Measurements from ENCODE around the gene SCAF11.
"Not testable (repeated sequence)": the region's sequence is repeated elsewhere in the genome, so short reads cannot be mapped to it uniquely, and the experiment has no call there.

Gene SCAF11

GRCh38 chr12:45990468-45991283, at the start of gene SCAF11:
TSS of gene SCAF11 (minus strand) at chr12:45990574. CDS start at chr12:45964167, 26,407 bp downstream.
- peak; percentile 100 for DNase-seq

- not testable (repeated sequence) for DNase-seq
These were observed 46.7 kb upstream of the SCAF11 start for GRCh38 chr12:46037066-46037465.

- no peak for DNase-seq
These were observed 36.8 kb upstream of the SCAF11 start for GRCh38 chr12:46027172-46027571.

GRCh38 chr12:46024099-46024498, 33.7 kb upstream of the SCAF11 start:
- DNase-seq: no peak

- no peak for DNase-seq
These were observed 30.4 kb upstream of the SCAF11 start for GRCh38 chr12:46020768-46021167.

GRCh38 chr12:46018712-46019111, 28.3 kb upstream of the SCAF11 start:
- not testable (repeated sequence) for DNase-seq

GRCh38 chr12:46017866-46018375, 27.5 kb upstream of the SCAF11 start:
- DNase-seq: not testable (repeated sequence)

GRCh38 chr12:46005823-46006222, 15.4 kb upstream of the SCAF11 start:
- DNase-seq: no peak

GRCh38 chr12:46005151-46005797, 14.9 kb upstream of the SCAF11 start:
- DNase-seq: no peak

- no peak for DNase-seq
These were observed 14.3 kb upstream of the SCAF11 start for GRCh38 chr12:46004715-46005114.

- DNase-seq: not testable (repeated sequence)
These were observed 9.7 kb upstream of the SCAF11 start for GRCh38 chr12:46000076-46000475.

GRCh38 chr12:45994736-45995135, 4.4 kb upstream of the SCAF11 start:
- DNase-seq: no peak

GRCh38 chr12:45991284-45992249, 1.2 kb upstream of the SCAF11 start:
- peak; percentile 74 to 76 for DNase-seq

GRCh38 chr12:45989721-45990467, 480 bp downstream of the SCAF11 start:
- peak; percentile 58 to 61 for DNase-seq

- DNase-seq: no peak
These were observed 1.1 kb downstream of the SCAF11 start for GRCh38 chr12:45989287-45989686.

- DNase-seq: no peak
These were observed 2.1 kb downstream of the SCAF11 start for GRCh38 chr12:45988264-45988663.

GRCh38 chr12:45987340-45987727, 3.0 kb downstream of the SCAF11 start:
- no peak for DNase-seq

GRCh38 chr12:45986641-45987339, 3.6 kb downstream of the SCAF11 start:
- no peak for DNase-seq

- DNase-seq: no peak
These were observed 9.1 kb downstream of the SCAF11 start for GRCh38 chr12:45981075-45981837.

GRCh38 chr12:45980540-45980939, 9.8 kb downstream of the SCAF11 start:
- DNase-seq: no peak

GRCh38 chr12:45978108-45978507, 12.3 kb downstream of the SCAF11 start:
- DNase-seq: no peak
